Measurements from ENCODE around the gene ACTR3C.

The ACTR3C gene

DNA sequence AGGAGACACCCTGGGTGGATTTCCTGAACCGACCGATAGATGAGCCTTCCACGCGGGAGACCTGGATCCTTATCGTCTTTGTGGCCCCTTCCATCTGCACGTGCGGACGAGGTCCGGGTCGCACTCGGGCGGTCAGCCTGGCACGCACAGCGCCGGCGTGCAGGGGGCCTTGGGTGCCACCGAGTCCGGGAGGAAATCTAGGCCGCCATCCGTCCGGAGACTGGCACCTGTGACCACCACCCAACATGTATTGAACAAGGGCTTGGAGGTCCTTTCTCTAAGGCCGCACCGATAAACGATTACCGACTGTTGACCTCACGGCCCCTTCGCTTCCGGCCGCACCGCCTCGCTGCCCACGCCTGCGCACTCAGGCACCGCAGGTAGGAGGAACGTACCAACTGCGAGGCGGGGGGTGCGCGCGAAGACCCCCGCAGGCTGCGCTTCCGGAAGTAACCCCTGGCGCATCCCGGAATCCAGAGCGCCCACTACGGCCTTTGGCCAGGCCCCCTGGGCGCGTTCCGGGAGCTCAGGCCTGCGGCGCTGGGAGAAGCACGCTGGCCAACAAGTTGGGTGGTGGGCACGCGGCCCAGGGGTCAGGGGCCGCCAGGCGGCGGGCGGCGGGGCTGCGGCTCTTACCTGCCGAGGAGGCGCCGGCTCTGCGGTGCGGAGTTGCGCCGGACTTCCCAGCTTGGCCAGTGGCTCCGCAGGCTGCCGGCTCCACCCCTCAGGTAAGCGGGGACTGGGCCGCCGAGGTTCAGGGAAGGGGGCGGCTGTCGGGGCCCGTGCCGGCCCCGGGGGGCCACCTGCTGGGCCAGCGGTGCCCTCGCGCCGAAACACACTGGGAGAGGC, at the start of gene ACTR3C, which contains the start of gene LRRC61:
Gene ACTR3C (minus strand): TSS at position 713 of the 849 bp plus-strand sequence. CDS start 28,249 bp downstream, outside the sequence.
Gene LRRC61 (plus strand): TSS at position 523 of the 849 bp plus-strand sequence. CDS start 13,507 bp downstream, outside the sequence.
- DNase-seq = peak; percentile 43

DNA sequence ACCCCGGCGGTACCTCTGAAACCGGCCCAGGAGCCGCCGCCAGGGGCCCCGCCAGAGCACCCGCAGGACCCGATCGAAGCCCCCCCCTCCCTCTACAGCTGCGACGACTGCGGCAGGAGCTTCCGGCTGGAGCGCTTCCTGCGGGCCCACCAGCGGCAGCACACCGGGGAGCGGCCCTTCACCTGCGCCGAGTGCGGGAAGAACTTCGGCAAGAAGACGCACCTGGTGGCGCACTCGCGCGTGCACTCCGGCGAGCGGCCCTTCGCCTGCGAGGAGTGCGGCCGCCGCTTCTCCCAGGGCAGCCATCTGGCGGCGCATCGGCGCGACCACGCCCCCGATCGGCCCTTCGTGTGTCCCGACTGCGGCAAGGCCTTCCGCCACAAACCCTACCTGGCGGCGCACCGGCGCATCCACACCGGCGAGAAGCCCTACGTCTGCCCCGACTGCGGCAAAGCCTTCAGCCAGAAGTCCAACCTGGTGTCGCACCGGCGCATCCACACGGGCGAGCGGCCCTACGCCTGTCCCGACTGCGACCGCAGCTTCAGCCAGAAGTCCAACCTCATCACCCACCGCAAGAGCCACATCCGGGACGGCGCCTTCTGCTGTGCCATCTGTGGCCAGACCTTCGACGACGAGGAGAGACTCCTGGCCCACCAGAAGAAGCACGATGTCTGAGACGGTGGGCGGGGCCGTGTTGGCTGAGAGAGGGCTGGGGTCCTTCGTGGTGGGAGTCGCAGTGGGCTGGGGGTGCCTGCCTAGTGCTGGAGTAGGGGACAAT, 49.1 kb upstream of the ACTR3C start:
- DNase-seq = no peak

DNA sequence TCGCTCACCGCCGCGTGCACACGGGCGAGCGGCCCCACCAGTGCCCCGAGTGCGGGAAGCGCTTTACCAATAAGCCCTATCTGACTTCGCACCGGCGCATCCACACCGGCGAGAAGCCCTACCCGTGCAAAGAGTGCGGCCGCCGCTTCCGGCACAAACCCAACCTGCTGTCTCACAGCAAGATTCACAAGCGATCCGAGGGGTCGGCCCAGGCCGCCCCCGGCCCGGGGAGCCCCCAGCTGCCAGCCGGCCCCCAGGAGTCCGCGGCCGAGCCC, 48.6 kb upstream of the ACTR3C start:
- no peak for DNase-seq

DNA sequence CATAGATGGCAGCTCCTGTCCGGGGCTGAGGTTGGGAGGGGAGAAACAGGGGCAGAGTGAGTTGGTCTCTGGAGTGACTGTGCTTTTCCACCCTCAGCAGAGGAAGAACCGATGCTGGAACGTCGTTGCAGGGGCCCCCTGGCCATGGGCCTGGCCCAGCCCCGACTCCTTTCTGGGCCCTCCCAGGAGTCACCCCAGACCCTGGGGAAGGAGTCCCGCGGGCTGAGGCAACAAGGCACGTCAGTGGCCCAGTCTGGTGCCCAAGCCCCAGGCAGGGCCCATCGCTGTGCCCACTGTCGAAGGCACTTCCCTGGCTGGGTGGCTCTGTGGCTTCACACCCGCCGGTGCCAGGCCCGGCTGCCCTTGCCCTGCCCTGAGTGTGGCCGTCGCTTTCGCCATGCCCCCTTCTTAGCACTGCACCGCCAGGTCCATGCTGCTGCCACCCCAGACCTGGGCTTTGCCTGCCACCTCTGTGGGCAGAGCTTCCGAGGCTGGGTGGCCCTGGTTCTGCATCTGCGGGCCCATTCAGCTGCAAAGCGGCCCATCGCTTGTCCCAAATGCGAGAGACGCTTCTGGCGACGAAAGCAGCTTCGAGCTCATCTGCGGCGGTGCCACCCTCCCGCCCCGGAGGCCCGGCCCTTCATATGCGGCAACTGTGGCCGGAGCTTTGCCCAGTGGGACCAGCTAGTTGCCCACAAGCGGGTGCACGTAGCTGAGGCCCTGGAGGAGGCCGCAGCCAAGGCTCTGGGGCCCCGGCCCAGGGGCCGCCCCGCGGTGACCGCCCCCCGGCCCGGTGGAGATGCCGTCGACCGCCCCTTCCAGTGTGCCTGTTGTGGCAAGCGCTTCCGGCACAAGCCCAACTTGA, 48.0 kb upstream of the ACTR3C start:
- no peak for DNase-seq

- peak; percentile 13 for DNase-seq
These were observed 47.3 kb upstream of the ACTR3C start for GRCh38 chr7:150370612-150371071.

DNA sequence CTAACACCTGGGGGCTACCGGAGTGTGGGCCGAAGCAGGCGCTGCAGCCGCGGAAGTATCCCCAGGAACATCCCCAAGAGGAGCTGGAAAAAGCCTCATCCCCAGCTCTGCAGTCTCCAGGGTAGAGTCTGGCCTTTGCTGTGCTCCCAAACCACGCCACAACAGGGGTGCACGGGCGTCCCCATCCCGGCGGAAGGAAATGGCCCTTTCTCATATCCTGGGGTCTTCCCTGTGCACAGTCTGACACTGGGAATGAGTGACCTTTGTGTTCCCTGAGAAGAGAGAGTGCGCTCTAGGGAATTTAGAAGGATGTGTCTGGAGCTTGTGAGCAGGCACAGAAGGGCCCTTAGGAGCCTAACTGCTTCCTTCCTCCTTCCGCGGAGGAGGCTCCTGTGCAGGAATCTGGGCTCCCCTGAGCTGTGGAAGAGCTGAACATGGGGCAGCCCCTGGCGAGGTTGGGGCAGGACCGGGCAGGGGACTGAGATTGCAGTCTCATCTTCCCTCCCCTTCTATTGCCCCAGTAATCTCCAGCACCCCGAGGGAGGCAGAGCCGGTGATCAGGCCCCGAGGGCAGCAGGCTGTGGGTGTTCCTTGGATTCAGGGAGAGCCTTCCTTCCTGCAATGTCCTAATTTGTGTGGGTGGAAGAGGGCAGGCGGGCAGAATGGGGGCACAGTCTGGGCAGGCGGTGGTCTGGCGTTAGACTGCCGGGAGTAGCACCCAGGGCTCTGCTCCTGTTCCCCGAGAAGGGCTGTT, 46.6 kb upstream of the ACTR3C start:
- no peak for DNase-seq

DNA sequence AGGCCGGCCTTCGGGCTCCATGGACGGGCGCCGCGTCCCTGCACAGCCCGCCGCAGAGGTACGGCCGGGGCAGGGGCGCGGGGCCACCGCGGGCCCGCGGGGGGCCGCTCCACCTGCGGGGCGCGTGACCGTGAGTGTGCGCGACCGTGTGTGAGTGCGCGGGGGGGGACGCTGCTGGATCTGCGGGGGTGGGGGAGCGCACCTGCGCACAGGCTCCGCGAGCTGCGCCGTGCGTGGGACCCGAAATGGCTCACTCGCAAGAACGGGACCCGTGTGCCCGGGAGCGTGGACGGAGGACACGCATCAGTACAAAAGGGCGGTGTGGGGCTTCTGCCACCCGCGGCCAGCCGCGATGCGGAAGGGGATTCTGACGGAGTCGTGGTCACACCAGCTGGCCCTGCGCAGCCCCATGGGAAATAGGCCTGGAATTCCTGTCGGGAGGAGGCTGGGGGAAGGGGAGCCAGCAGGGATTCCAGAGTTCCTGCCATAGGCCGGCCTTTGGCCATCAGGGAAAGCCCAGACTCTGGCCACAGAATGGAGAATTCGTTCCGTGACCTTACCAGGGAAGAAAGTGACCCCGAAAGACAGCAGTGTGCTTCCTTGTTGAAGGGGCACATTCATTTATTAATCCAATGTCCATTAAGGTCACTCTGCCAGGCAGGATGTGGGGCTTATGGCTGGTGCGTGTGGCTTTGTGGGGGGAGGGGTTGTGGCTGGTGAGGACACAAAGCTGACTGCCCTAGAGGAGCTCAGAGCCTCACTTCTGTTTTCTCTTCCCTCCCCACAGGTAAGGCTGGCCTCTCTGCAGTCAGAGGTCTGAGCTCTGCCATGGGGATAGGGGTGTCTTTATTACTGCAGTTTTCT, 45.8 kb upstream of the ACTR3C start:
- peak; percentile 63 for DNase-seq

GRCh38 chr7:150368096-150368883, 44.9 kb upstream of the ACTR3C start, which contains the start of gene REPIN1:
TSS of gene REPIN1 (plus strand) at chr7:150368822. CDS start at chr7:150369712, 890 bp downstream.
- peak; percentile 75 for DNase-seq

GRCh38 chr7:150367677-150368095, 44.3 kb upstream of the ACTR3C start:
- DNase-seq = no peak

- no peak for DNase-seq
These were observed 42.5 kb upstream of the ACTR3C start for GRCh38 chr7:150365673-150366398.

DNA sequence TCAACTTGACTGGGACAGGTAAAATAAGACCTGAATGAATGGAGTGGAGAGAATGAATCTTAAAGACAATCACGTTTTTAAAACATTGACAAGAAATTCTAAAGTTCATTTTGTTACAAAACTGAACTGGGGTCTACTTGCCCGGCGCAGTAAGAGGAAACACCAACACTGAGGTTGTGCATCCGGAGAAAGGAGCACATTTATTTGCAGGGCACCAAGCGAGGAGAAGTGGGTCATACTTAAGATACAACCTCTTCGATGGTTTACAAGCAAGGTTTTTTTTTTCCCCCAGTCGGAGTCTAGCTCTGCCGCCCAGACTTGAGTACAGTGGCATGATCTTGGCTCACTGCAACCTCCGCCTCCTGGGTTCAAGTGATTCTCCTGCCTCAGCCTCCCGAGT, 41.8 kb upstream of the ACTR3C start:
- DNase-seq = no peak

DNA sequence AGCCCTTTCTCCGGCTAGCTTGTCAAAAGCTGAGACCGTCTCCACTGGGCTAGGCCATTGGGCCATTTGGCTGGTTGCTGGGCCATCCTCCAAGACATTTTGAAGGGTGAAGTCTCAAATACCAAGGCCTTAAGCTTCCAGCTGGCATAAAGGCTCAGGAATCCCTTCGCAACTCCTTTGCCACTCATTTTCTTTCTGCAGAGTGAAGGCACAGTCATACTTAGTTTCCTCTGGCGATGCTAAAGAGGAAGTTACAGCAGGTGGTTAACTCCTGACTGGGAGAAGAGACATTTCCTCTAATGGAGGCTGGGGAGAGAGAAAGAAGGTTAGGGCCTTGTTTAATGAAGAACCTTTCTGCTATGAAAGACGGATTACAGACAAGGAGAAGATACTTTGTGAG, 40.5 kb upstream of the ACTR3C start:
- no peak for DNase-seq

GRCh38 chr7:150363370-150363769, 40.0 kb upstream of the ACTR3C start:
- no peak for DNase-seq

DNA sequence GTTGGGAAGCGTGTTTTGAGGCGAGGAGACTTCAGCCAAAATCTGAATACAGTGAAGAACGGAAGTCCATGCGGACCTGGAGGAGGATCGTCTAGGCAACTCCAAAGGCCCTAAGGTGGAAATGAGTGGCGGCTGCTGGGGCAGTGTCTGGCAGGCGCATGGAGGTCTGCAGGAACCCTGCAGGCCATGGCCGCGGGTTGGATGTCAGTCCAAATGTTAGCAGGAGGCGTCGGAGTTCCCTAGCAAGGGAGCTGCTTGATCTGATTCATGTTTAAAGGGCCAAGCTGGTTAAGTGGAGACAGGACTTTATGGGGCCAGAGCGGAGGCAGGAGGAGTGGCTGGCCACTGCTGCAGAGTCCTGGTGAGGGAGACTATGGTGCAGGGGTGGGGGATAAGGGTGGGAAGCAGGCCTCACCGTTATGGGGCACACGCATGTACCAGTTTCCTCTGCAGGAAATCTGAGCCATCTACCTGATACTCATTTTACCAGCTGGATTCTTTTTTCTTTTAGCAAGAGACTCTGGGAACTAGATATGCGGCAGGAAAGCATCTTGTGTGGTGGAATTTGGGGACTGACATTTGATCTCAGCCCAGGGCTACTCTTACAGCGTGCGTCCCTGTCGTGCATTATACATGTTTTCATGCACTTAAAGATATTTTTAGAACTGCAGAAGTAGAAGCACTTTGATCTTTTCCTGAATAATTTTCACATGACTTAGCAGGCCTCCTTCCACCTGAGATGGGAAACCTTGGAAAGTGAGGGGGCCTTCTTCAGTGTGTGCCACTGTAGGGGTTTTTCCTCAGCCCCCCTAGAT, 38.7 kb upstream of the ACTR3C start:
- DNase-seq = no peak

- no peak for DNase-seq
These were observed 38.1 kb upstream of the ACTR3C start for GRCh38 chr7:150361402-150361801.

DNA sequence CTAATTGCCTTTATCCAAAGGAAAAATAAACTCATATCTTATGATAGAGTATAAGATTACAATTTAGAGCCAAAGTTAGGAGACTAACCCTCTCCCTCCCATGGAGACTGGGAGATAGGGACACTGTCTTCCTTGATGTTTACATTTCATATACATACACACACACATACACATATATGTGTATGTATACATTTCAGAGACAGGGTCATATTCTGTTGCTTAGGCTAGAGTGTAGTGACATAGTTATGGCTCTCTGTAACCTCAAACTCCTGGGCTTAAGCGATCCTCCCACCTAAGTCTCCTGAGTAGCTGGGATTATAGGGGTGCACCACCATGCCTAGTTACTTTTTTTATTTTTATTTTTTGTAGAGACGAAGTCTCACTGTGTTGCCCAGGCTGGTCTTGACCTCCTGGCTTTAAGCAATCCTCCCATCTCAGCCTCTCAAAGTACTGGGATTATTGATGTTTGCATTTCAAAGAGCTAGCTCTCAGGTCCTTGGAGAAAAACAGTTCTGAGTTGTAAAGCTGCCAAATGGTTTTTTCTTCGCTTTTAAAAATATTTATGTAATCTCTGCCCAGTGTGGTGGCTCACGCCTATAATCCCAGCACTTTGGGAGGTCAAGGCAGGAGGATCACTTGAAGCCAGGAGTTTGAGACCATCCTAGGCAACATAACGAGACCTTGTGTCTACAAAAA, 37.2 kb upstream of the ACTR3C start:
- no peak for DNase-seq

GRCh38 chr7:150359622-150360362, 36.4 kb upstream of the ACTR3C start:
- DNase-seq = no peak
